PC-9 (cell line): ENCODE results near the gene MYOG. TPM values are rescaled to one million over a fixed set of nuclear protein-coding genes. Genes with fewer than 3 reads are reported as not detected.
A peak's percentile ranks its signal among the peaks of the same experiment; 100 is the strongest.

Experiments
- BruUV-seq: library from RNA; stranded (reverse); fragments of 400-500 nt; replicated peaks from 2 replicates; lab custom pipeline; 2021; lab: Mats Ljungman, UMichigan
- CTCF ChIA-PET: fragments of 300-600 bp; sonication (Branson Sonifier 250); formaldehyde crosslinking; loops from one replicate; lab custom pipeline; 2022; ENCODE audit warnings: antibody characterized with exemption; lab: Charles Lee
- POLR2A ChIA-PET: fragments of 300-600 bp; sonication (Branson Sonifier 250); formaldehyde crosslinking; loops from one replicate; lab custom pipeline; 2022; ENCODE audit warnings: antibody characterized with exemption; ENCODE audit not compliant: unreplicated experiment; lab: Charles Lee
- DNase-seq, 2 experiments: peaks; one replicate each; pipeline versions ENCODE4 v3.0.0 to v3.0.0-alpha.2; 2015 to 2022; ENCODE audit warnings: mixed read lengths in 1 of 2
- H2AFZ ChIP-seq: fragments of 200-600 bp; sonication (generic); 2 replicates; pipeline ENCODE4 v1.8.1; 2017; ENCODE audit warnings: antibody characterized with exemption
- H3F3A ChIP-seq: fragments of 200-600 bp; sonication (generic); 2 replicates; pipeline ENCODE4 v1.8.1; 2017; ENCODE audit warnings: antibody characterized with exemption, mild to moderate bottlenecking, low read depth; ENCODE audit not compliant: insufficient read depth
- H3K27ac ChIP-seq: fragments of 200-600 bp; sonication (generic); 2 replicates; pipeline ENCODE4 v1.6.1; 2016; ENCODE audit warnings: mixed run types
- H3K27me3 ChIP-seq: fragments of 200-600 bp; sonication (generic); 2 replicates; pipeline ENCODE4 v1.6.1; 2016; ENCODE audit warnings: low read depth, mixed run types; ENCODE audit not compliant: insufficient read depth
- H3K36me3 ChIP-seq: fragments of 200-600 bp; sonication (generic); 2 replicates; pipeline ENCODE4 v1.6.1; 2016; ENCODE audit warnings: low read depth, mixed run types
- H3K4me1 ChIP-seq: fragments of 200-600 bp; sonication (generic); replicated peaks from 2 replicates; pipeline ENCODE4 v1.6.1; 2016; ENCODE audit warnings: mixed run types; ENCODE audit not compliant: insufficient read depth
- H3K4me2 ChIP-seq: fragments of 200-600 bp; sonication (generic); 2 replicates; pipeline ENCODE4 v1.6.1; 2017; ENCODE audit warnings: mixed run types
- H3K4me3 ChIP-seq: fragments of 200-600 bp; sonication (generic); 2 replicates; pipeline ENCODE4 v1.6.1; 2016; ENCODE audit warnings: mixed run types
- H3K79me2 ChIP-seq: fragments of 200-600 bp; sonication (generic); 2 replicates; pipeline ENCODE4 v1.6.1; 2017; ENCODE audit warnings: low read depth, mixed run types
- H3K9me2 ChIP-seq: fragments of 200-600 bp; sonication (generic); 2 replicates; pipeline ENCODE4 v1.8.1; 2017; ENCODE audit warnings: mild to moderate bottlenecking; ENCODE audit not compliant: insufficient read depth
- H3K9me3 ChIP-seq: fragments of 200-600 bp; sonication (generic); 2 replicates; pipeline ENCODE4 v1.8.1; 2016; ENCODE audit warnings: low read depth; ENCODE audit not compliant: insufficient read depth
- H4K20me1 ChIP-seq: fragments of 200-600 bp; sonication (generic); 2 replicates; pipeline ENCODE4 v1.8.1; 2017; ENCODE audit not compliant: insufficient read depth
- CTCF ChIP-seq: fragments of 200-600 bp; sonication (generic); conservative IDR thresholded peaks from 2 replicates; pipeline ENCODE4 v1.6.1; 2017; ENCODE audit warnings: mixed run types, antibody characterized with exemption, mild to moderate bottlenecking, moderate library complexity
- EZH2 ChIP-seq: fragments of 200-600 bp; sonication (generic); IDR thresholded peaks from 2 replicates; pipeline ENCODE4 v1.8.0; 2017; ENCODE audit warnings: antibody characterized with exemption, low read depth
- intact Hi-C: fragments of 100-400 bp; cut with micrococcal nuclease; formaldehyde crosslinking; loops from one replicate; pipeline ENCODE4 v1.10.0; 2022; ENCODE audit not compliant: unreplicated experiment
- total RNA-seq: library from RNA; stranded (reverse); gene quantifications from 2 replicates; pipeline ENCODE4 v1.2.3, GENCODE V29; 2021

Gene MYOG
- total RNA-seq, 1 experiment from 2014 or later = not detected

GRCh38 chr1:203130358-203130985, 44.7 kb upstream of the MYOG start:
- peaks cover 74% of the 10 kb centered on the region for H3K4me1 ChIP-seq
- TF ChIP-seq CTCF (no peak), EZH2 (no peak)
- H3K4me3 ChIP-seq = peak overlapping the region; percentile 80; the same call in 1 of the 2 replicates
- H3K9me3 ChIP-seq = no peaks in the 10 kb centered on the region
- H3K4me2 ChIP-seq = peak overlapping the region; percentile 100
- H2AFZ ChIP-seq = no peak overlapping the region
- intact Hi-C loops = no loop called here
- no peak for DNase-seq
- BruUV-seq = no TSS peak
- H3K27me3 ChIP-seq = no peaks in the 10 kb centered on the region
- CTCF ChIA-PET = interaction anchor here (0.6 to 1.0 kb wide), 3 partner anchors 13 to 80 kb away, joined by 3 read pairs; no protein-coding TSS in a partner anchor
- H3K9me2 ChIP-seq = no peaks in the 10 kb centered on the region
- 0 out of 2 replicates have a peak overlapping the region, but pooled peaks have one; percentile 54 for H3K27ac ChIP-seq
- H3F3A ChIP-seq = peaks cover 57% of the 10 kb centered on the region
- POLR2A ChIA-PET = interaction anchor here (0.7 kb wide), 1 partner anchor 415 kb away, joined by 3 read pairs; no protein-coding TSS in a partner anchor
- H4K20me1 ChIP-seq = no peaks in the 10 kb centered on the region
- H3K36me3 ChIP-seq = no peaks in the 10 kb centered on the region
- H3K79me2 ChIP-seq = peaks cover 4% of the 10 kb centered on the region

- Histone ChIP-seq H2AFZ (no peak overlapping the region), H3K9me2 (no peaks in the 10 kb centered on the region), H3K27me3 (no peaks in the 10 kb centered on the region), H3K4me3 (peak overlapping the region; percentile 80), H4K20me1 (no peaks in the 10 kb centered on the region), H3K27ac (peak overlapping the region; percentile 54), H3K9me3 (no peaks in the 10 kb centered on the region), H3K79me2 (peaks cover 4% of the 10 kb centered on the region), H3F3A (peaks cover 49% of the 10 kb centered on the region), H3K36me3 (no peaks in the 10 kb centered on the region), H3K4me1 (peaks cover 72% of the 10 kb centered on the region), H3K4me2 (peak overlapping the region; percentile 100)
- CTCF ChIA-PET = interaction anchor here (0.6 to 1.0 kb wide), 3 partner anchors 12 to 81 kb away, joined by 3 read pairs; no protein-coding TSS in a partner anchor
- BruUV-seq = no TSS peak
- intact Hi-C loops = loop anchor here (2.0 kb wide), 1 partner anchor 43 kb away; no protein-coding TSS in a partner anchor
- TF ChIP-seq CTCF = no peak
- TF ChIP-seq EZH2 = no peak
- POLR2A ChIA-PET = interaction anchor here (0.5 to 0.7 kb wide), 3 partner anchors 165 to 416 kb away, joined by 3 read pairs; no protein-coding TSS in a partner anchor
- DNase-seq = peak; percentile 66 to 77
These were observed 43.9 kb upstream of the MYOG start for GRCh38 chr1:203129501-203130231.
